GM12878 (cell line): ENCODE results near the gene GRIK4. TPM values are rescaled to one million over a fixed set of nuclear protein-coding genes. Genes with fewer than 3 reads are reported as not detected.

Experiments used
- ATAC-seq: fragments of 200-7000 bp; cut with Tn5 transposase; 3 replicates; pipeline ENCODE4 v1.9.1; 2020; ENCODE audit warnings: mild to moderate bottlenecking, moderate library complexity
- BruUV-seq: library from RNA; stranded (reverse); fragments of 400-500 nt; replicated peaks from 2 replicates; lab custom pipeline; 2021; lab: Mats Ljungman, UMichigan
- CTCF ChIA-PET: fragments of 300-600 bp; sonication (Branson Sonifier 250); formaldehyde crosslinking; extraction: SDS; loops from one replicate; lab custom pipeline; 2021; ENCODE audit warnings: inconsistent platforms; lab: Yijun Ruan, JAX
- POLR2A ChIA-PET: fragments of 350-600 bp; formaldehyde crosslinking; extraction: SDS; loops from one replicate; lab custom pipeline; 2021; ENCODE audit warnings: inconsistent platforms; lab: Charles Lee
- RAD21 ChIA-PET: fragments of 300-600 bp; sonication (Branson Sonifier 250); formaldehyde crosslinking; loops from one replicate; lab custom pipeline; 2023; ENCODE audit warnings: antibody characterized with exemption; ENCODE audit not compliant: unreplicated experiment; lab: Charles Lee
- SMC1A ChIA-PET: fragments of 300-600 bp; sonication (Branson Sonifier 250); formaldehyde crosslinking; loops from one replicate; lab custom pipeline; 2023; ENCODE audit not compliant: unreplicated experiment, uncharacterized antibody; lab: Charles Lee
- DNase-seq: peaks from one replicate; pipeline ENCODE4 v3.0.0-alpha.2; 2011; ENCODE audit warnings: low read depth, low spot score
- FAIRE-seq: peaks from 3 replicates; lab custom pipeline; 2011; peaks lifted over from hg19 to GRCh38; lab: Jason Lieb, UNC
- H2AFZ ChIP-seq: 2 replicates; pipeline ENCODE4 v1.6.0; 2011; ENCODE audit warnings: low read depth, low read length, control low read depth; ENCODE audit not compliant: control insufficient read depth
- H3K27ac ChIP-seq: 2 replicates; pipeline ENCODE4 v1.5.1; 2011; ENCODE audit warnings: control low read depth; ENCODE audit not compliant: control insufficient read depth, insufficient read depth
- H3K27me3 ChIP-seq, 2 experiments: replicated peaks in 1 of 2; 2 replicates each; pipeline versions ENCODE4 v1.6.0 to v1.6.1; 2011; ENCODE audit warnings: low read length in 1 of 2; ENCODE audit not compliant: control insufficient read depth in 2 of 2, insufficient read depth in 2 of 2
- H3K36me3 ChIP-seq, 2 experiments: 2 replicates each; pipeline ENCODE4 v1.5.1; 2011; ENCODE audit warnings: low read length in 1 of 2; ENCODE audit not compliant: control insufficient read depth in 2 of 2, insufficient read depth in 2 of 2
- H3K4me1 ChIP-seq: 2 replicates; pipeline ENCODE4 v1.6.1; 2011; ENCODE audit warnings: mild to moderate bottlenecking, low read length, moderate library complexity, mixed read lengths; ENCODE audit not compliant: control insufficient read depth, insufficient read depth
- H3K4me2 ChIP-seq: 2 replicates; pipeline ENCODE4 v1.6.0; 2011; ENCODE audit warnings: control low read depth; ENCODE audit not compliant: control insufficient read depth, insufficient read depth
- H3K4me3 ChIP-seq: fragments of 200-600 bp; sonication (generic); 2 replicates; pipeline ENCODE4 v1.5.1; 2016
- H3K79me2 ChIP-seq: 2 replicates; pipeline ENCODE4 v1.6.0; 2011; ENCODE audit warnings: low read length; ENCODE audit not compliant: control insufficient read depth, insufficient read depth
- H3K9ac ChIP-seq: 2 replicates; pipeline ENCODE4 v1.8.0; 2011; ENCODE audit warnings: low read length, control low read depth, mixed read lengths; ENCODE audit not compliant: control insufficient read depth, insufficient read depth
- H3K9me3 ChIP-seq: replicated peaks from 3 replicates; pipeline ENCODE4 v1.5.1; 2011; ENCODE audit warnings: mild to moderate bottlenecking, low read length; ENCODE audit not compliant: control insufficient read depth, insufficient read depth
- H4K20me1 ChIP-seq: 2 replicates; pipeline ENCODE4 v1.6.0; 2011; ENCODE audit not compliant: control insufficient read depth, insufficient read depth
- BRCA1 ChIP-seq: IDR thresholded peaks from 2 replicates; pipeline ENCODE4 v1.6.1; 2011; ENCODE audit warnings: low read depth, low read length, improper control_type of control experiment
- CBFB ChIP-seq: IDR thresholded peaks from 2 replicates; pipeline ENCODE4 v1.6.1; 2016; ENCODE audit warnings: antibody characterized with exemption, low read depth
- CREB1 ChIP-seq: IDR thresholded peaks from 2 replicates; pipeline ENCODE4 v1.6.1; 2012; ENCODE audit warnings: low read depth, mild to moderate bottlenecking, inconsistent platforms
- EZH2 ChIP-seq: IDR thresholded peaks from 2 replicates; pipeline ENCODE4 v1.6.1; 2012; ENCODE audit warnings: low read depth, mild to moderate bottlenecking, control low read depth, inconsistent platforms, low read length, borderline replicate concordance; ENCODE audit not compliant: control insufficient read depth
- FOXM1 ChIP-seq: IDR thresholded peaks from 2 replicates; pipeline ENCODE4 v1.6.1; 2012; ENCODE audit warnings: low read depth, mild to moderate bottlenecking, inconsistent platforms, low read length, moderate library complexity
- HDGF ChIP-seq: fragments of 450-650 bp; IDR thresholded peaks from 2 replicates; pipeline ENCODE4 v1.6.1; 2016; ENCODE audit warnings: antibody characterized with exemption
- HSF1 ChIP-seq: fragments of 150-350 bp; IDR thresholded peaks from 2 replicates; pipeline ENCODE4 v1.6.1; 2014; ENCODE audit warnings: mild to moderate bottlenecking, low read depth, low read length
- IRF4 ChIP-seq: IDR thresholded peaks from 2 replicates; pipeline ENCODE4 v1.6.1; 2011; ENCODE audit warnings: low read depth, low read length
- KLF5 ChIP-seq: fragments of 450-650 bp; IDR thresholded peaks from 2 replicates; pipeline ENCODE4 v1.6.1; 2014; ENCODE audit warnings: mild to moderate bottlenecking; ENCODE audit not compliant: partially characterized antibody
- NFIC ChIP-seq: IDR thresholded peaks from 2 replicates; pipeline ENCODE4 v1.6.1; 2012; ENCODE audit warnings: low read depth, mild to moderate bottlenecking, inconsistent platforms, low read length, moderate library complexity
- NR2F1 ChIP-seq: fragments of 450-650 bp; conservative IDR thresholded peaks from 2 replicates; pipeline ENCODE4 v1.6.1; 2017; ENCODE audit warnings: mild to moderate bottlenecking
- SMARCA5 ChIP-seq: fragments of 450-650 bp; IDR thresholded peaks from 2 replicates; pipeline ENCODE4 v1.6.1; 2017; ENCODE audit warnings: mild to moderate bottlenecking
- SP1 ChIP-seq: IDR thresholded peaks from one replicate; pipeline ENCODE4 v1.6.1; 2011; ENCODE audit warnings: low read depth, low read length
- STAT1 ChIP-seq: fragments of 450-650 bp; conservative IDR thresholded peaks from 2 replicates; pipeline ENCODE4 v1.6.1; 2014; ENCODE audit warnings: antibody characterized with exemption, mild to moderate bottlenecking
- TAF1 ChIP-seq: IDR thresholded peaks from 2 replicates; pipeline ENCODE4 v1.6.1; 2011; ENCODE audit warnings: mild to moderate bottlenecking, low read depth, low read length, borderline replicate concordance
- ZBTB4 ChIP-seq: fragments of 450-650 bp; formaldehyde crosslinking; IDR thresholded peaks from 2 replicates; pipeline ENCODE4 v1.4.0; 2022; ENCODE audit warnings: mild to moderate bottlenecking, moderate library complexity
- WGBS: methylation state at CpG from one replicate; pipeline ENCODE4 v1.1.6; 2016; ENCODE audit warnings: low lambda C conversion rate; ENCODE audit not compliant: insufficient replicate concordance, insufficient coverage; ENCODE audit errors: missing lambda C conversion rate; 5-methylcytosine and 5-hydroxymethylcytosine counted together
- in situ Hi-C: fragments of 300-500 bp; cut with MboI; formaldehyde crosslinking; loops from 9 replicates; pipeline ENCODE4 v1.14.3; 2018; ENCODE audit warnings: mixed read lengths
- intact Hi-C: fragments of 100-400 bp; cut with micrococcal nuclease; formaldehyde crosslinking; loops from one replicate; pipeline ENCODE4 v1.14.2; 2022; ENCODE audit not compliant: unreplicated experiment
- polyA plus RNA-seq, 11 experiments: library from polyadenylated mRNA; depleted of rRNA in 4 of 11; unstranded in 6 of 11; stranded (reverse) in 5 of 11; fragments of >200 nt; fragmentation: Nextera tagmentation in 4 of 11; fragmentation: Illumina TruSeq in 1 of 11; extraction: Ambion mirVana in 4 of 11; extraction: Trizol in 1 of 11; gene quantifications; 1 replicate in 1 of 11; 2 replicates in 10 of 11; pipeline versions ENCODE4 v1.2.1 to v1.2.3, GENCODE V29; 2011 to 2016; ENCODE audit warnings: inconsistent platforms in 2 of 11, missing spikeins in 2 of 11, low read depth in 1 of 11
- total RNA-seq, 4 experiments: library from RNA; depleted of rRNA in 3 of 4; stranded (reverse); fragments of >200 nt in 3 of 4; fragmentation: Illumina TruSeq in 1 of 4; extraction: Trizol in 1 of 4; gene quantifications; 2 replicates each; pipeline versions ENCODE4 v1.2.1 to v1.2.3, GENCODE V29; 2013 to 2021

GRIK4 gene
- total and polyA plus RNA-seq, 10 of the 15 experiments (the other 5 are each of a cell fraction or from before 2014, with no cell fraction given), result 0.33 to 3.6 (median 0.72) TPM

GRCh38 chr11:120973501-120973900 lies 462.0 kb downstream of the GRIK4 start:
- Histone ChIP-seq H3K27ac (no peak overlapping the region), H3K4me3 (no peak overlapping the region), H3K79me2 (no peaks in the 10 kb centered on the region), H3K9me3 (no peaks in the 10 kb centered on the region), H3K27me3 (no peaks in the 10 kb centered on the region), H3K36me3 (no peaks in the 10 kb centered on the region; a peak in 1 of 4 replicates), H4K20me1 (no peaks in the 10 kb centered on the region), H3K4me2 (no peak overlapping the region), H3K4me1 (no peaks in the 10 kb centered on the region), H2AFZ (no peak overlapping the region), H3K9ac (no peak overlapping the region)
- TF ChIP-seq EZH2 (no peak), KLF5 (no peak), BRCA1 (no peak), IRF4 (no peak)
- WGBS, result 22% methylated on average over 7 of the region's 7 CpGs
- no peak for FAIRE-seq
- ChIA-PET POLR2A (no interaction called here), SMC1A (no interaction called here), CTCF (interaction anchor here (0.7 kb wide), 1 partner anchor 282 kb away, joined by 3 read pairs; no protein-coding TSS in a partner anchor), RAD21 (no interaction called here)
- intact Hi-C loops, result no loop called here
- ATAC-seq, result no peak
- in situ Hi-C loops, result no loop called here
- DNase-seq, result no peak
- BruUV-seq, result no TSS peak

GRCh38 chr11:120974466-120974865 lies 462.9 kb downstream of the GRIK4 start:
- no peaks in the 10 kb centered on the region for H3K4me1 ChIP-seq
- intact Hi-C loops, result no loop called here
- CTCF ChIA-PET, result interaction anchor here (0.7 kb wide), 1 partner anchor 282 kb away, joined by 3 read pairs; no protein-coding TSS in a partner anchor
- no peak overlapping the region for H2AFZ ChIP-seq
- ATAC-seq (no peak), DNase-seq (no peak), FAIRE-seq (no peak)
- no TSS peak for BruUV-seq
- H3K9me3 ChIP-seq, result no peaks in the 10 kb centered on the region
- no peak overlapping the region for H3K4me2 ChIP-seq
- H3K27ac ChIP-seq, result no peak overlapping the region
- H3K79me2 ChIP-seq, result no peaks in the 10 kb centered on the region
- no peaks in the 10 kb centered on the region; a peak in 1 of 4 replicates for H3K36me3 ChIP-seq
- in situ Hi-C loops, result no loop called here
- RAD21 ChIA-PET, result no interaction called here
- no peaks in the 10 kb centered on the region for H3K27me3 ChIP-seq
- H4K20me1 ChIP-seq, result no peaks in the 10 kb centered on the region
- H3K9ac ChIP-seq, result no peak overlapping the region
- POLR2A ChIA-PET, result no interaction called here
- 16% methylated on average over 9 of the region's 9 CpGs for WGBS
- no peak overlapping the region for H3K4me3 ChIP-seq
- SMC1A ChIA-PET, result no interaction called here
- TF ChIP-seq CBFB (no peak), ZBTB4 (no peak), TAF1 (no peak), FOXM1 (no peak), STAT1 (no peak), SMARCA5 (no peak), NFIC (no peak), NR2F1 (no peak), SP1 (no peak), CREB1 (no peak), HDGF (no peak), HSF1 (no peak)
